Ascending aorta (tissue), 2 donors: ENCODE results near the gene DIAPH2. TPM values are rescaled to one million over a fixed set of nuclear protein-coding genes. Genes with fewer than 3 reads are reported as not detected.

ENCODE experiments used
- DNase-seq, 2 donors: peaks; one replicate each; pipeline ENCODE4 v3.0.0-alpha.2; 2019; ENCODE audit warnings: low spot score in 2 of 2
- H3K27ac ChIP-seq, 2 donors: fragments of 200-600 bp; sonication (generic); one replicate each; pipeline ENCODE4 v1.5.1; 2016 to 2017; ENCODE audit warnings: mild to moderate bottlenecking in 1 of 2
- H3K27me3 ChIP-seq: fragments of 200-600 bp; sonication (generic); one replicate; pipeline ENCODE4 v1.5.1; 2017
- H3K36me3 ChIP-seq, 2 donors: fragments of 200-600 bp; sonication (generic); one replicate each; pipeline ENCODE4 v1.5.1; 2016
- H3K4me1 ChIP-seq, 2 donors: fragments of 200-600 bp; sonication (generic); one replicate each; pipeline ENCODE4 v1.5.1; 2016 to 2017; ENCODE audit warnings: mild to moderate bottlenecking in 1 of 2
- H3K4me3 ChIP-seq, 2 donors: fragments of 200-600 bp; sonication (generic); one replicate each; pipeline ENCODE4 v1.5.1; 2016 to 2017; ENCODE audit warnings: mild to moderate bottlenecking in 1 of 2
- H3K9me3 ChIP-seq, 2 donors: fragments of 200-600 bp; sonication (generic); one replicate each; pipeline ENCODE4 v1.5.1; 2016
- intact Hi-C: fragments of 100-400 bp; cut with DNase I; formaldehyde crosslinking; loops from one replicate; pipeline ENCODE4 v1.15.1; 2023
- total RNA-seq: library from RNA; depleted of rRNA; stranded (reverse); fragments of >200 nt; gene quantifications from one replicate; pipeline ENCODE4 v1.1.0, GENCODE V29; 2016
- TF ChIP-seq, protein P1 (sequence below), 3 experiments: fragments of 200-600 bp in 2 of 3; fragments of 450-650 bp in 1 of 3; sonication (generic) in 2 of 3; IDR thresholded peaks; one replicate each; pipeline ENCODE4 v1.5.1; 2016 to 2019; ENCODE audit warnings: antibody characterized with exemption in 3 of 3, mild to moderate bottlenecking in 1 of 3, moderate library complexity in 1 of 3

Gene DIAPH2
- total RNA-seq, 1 donor from 2014 or later, result 27.9 TPM

DNA sequence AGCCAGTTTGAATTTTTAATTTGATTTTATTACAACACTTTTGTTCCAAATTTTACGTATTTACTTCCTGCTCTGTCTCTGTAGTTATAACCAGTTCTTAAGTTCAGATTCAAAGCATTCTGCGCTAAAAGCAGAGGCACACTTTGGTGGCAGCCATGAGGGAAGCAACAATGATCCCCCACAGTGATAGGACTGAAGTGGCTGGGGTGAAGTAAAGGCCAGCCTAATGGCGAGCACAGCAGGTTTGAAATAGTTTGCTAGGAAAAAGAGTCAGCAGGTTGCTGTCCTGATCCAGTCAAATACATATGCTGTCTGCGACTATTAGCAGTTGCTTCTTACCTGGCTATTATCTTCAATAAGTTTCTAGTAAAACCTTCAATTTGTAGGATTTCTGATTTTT lies 375.4 kb downstream of the DIAPH2 start:
- Histone ChIP-seq H3K9me3 (no peaks in the 10 kb centered on the region), H3K4me3 (no peak overlapping the region), H3K27ac (no peak overlapping the region), H3K4me1 (no peaks in the 10 kb centered on the region), H3K27me3 (no peaks in the 10 kb centered on the region), H3K36me3 (no peaks in the 10 kb centered on the region)
- DNase-seq, result no peak
- intact Hi-C loops, result no loop called here
- TF ChIP-seq, protein P1, sequence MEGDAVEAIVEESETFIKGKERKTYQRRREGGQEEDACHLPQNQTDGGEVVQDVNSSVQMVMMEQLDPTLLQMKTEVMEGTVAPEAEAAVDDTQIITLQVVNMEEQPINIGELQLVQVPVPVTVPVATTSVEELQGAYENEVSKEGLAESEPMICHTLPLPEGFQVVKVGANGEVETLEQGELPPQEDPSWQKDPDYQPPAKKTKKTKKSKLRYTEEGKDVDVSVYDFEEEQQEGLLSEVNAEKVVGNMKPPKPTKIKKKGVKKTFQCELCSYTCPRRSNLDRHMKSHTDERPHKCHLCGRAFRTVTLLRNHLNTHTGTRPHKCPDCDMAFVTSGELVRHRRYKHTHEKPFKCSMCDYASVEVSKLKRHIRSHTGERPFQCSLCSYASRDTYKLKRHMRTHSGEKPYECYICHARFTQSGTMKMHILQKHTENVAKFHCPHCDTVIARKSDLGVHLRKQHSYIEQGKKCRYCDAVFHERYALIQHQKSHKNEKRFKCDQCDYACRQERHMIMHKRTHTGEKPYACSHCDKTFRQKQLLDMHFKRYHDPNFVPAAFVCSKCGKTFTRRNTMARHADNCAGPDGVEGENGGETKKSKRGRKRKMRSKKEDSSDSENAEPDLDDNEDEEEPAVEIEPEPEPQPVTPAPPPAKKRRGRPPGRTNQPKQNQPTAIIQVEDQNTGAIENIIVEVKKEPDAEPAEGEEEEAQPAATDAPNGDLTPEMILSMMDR (IDR thresholded peaks at IDR 0.05), result no peak

- TF ChIP-seq, protein P1 (IDR thresholded peaks at IDR 0.05), result no peak
- no peaks in the 10 kb centered on the region for H3K36me3 ChIP-seq
- DNase-seq, result no peak
- H3K4me1 ChIP-seq, result no peaks in the 10 kb centered on the region
- no peak overlapping the region for H3K27ac ChIP-seq
- intact Hi-C loops, result no loop called here
- no peak overlapping the region for H3K4me3 ChIP-seq
- H3K9me3 ChIP-seq, result no peaks in the 10 kb centered on the region
- H3K27me3 ChIP-seq, result no peaks in the 10 kb centered on the region
Measured at GRCh38 chrX:97065066-97065465, 380.4 kb downstream of the DIAPH2 start.

GRCh38 chrX:97065973-97066372 lies 381.3 kb downstream of the DIAPH2 start:
- H3K4me1 ChIP-seq, result no peaks in the 10 kb centered on the region
- H3K9me3 ChIP-seq, result no peaks in the 10 kb centered on the region
- H3K27ac ChIP-seq, result no peak overlapping the region
- H3K36me3 ChIP-seq, result no peaks in the 10 kb centered on the region
- TF ChIP-seq, protein P1 (IDR thresholded peaks at IDR 0.05), result no peak
- H3K4me3 ChIP-seq, result no peak overlapping the region
- H3K27me3 ChIP-seq, result no peaks in the 10 kb centered on the region
- no peak for DNase-seq
- intact Hi-C loops, result no loop called here

GRCh38 chrX:97066381-97066780 lies 381.7 kb downstream of the DIAPH2 start:
- no peak overlapping the region for H3K27ac ChIP-seq
- no peak overlapping the region for H3K4me3 ChIP-seq
- no peaks in the 10 kb centered on the region for H3K4me1 ChIP-seq
- no peak for DNase-seq
- H3K27me3 ChIP-seq, result no peaks in the 10 kb centered on the region
- H3K36me3 ChIP-seq, result no peaks in the 10 kb centered on the region
- TF ChIP-seq, protein P1 (IDR thresholded peaks at IDR 0.05), result no peak
- intact Hi-C loops, result no loop called here
- no peaks in the 10 kb centered on the region for H3K9me3 ChIP-seq

DNA sequence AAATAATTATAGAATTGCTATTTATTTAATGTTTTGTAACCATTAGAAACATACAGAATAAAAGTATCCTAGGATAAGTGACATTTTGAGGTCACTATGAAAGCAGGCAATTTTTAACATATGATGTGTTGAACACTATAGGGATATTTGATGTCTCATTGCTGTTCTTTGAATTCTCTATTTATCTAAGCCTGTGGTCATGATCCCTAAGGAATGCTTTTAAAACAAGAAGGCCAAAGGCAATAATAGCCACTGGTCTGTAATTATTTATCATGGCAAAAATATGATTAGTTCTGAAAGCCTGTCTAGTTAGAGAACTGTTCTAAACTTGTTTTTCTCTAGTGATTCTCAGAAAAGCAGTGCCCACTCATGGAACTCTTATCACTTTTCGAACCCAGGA lies 385.7 kb downstream of the DIAPH2 start:
- Histone ChIP-seq H3K27ac (no peak overlapping the region), H3K4me1 (no peaks in the 10 kb centered on the region), H3K4me3 (no peak overlapping the region), H3K27me3 (no peaks in the 10 kb centered on the region), H3K9me3 (no peaks in the 10 kb centered on the region), H3K36me3 (no peaks in the 10 kb centered on the region)
- DNase-seq, result no peak
- TF ChIP-seq, protein P1 (IDR thresholded peaks at IDR 0.05), result no peak
- intact Hi-C loops, result no loop called here

GRCh38 chrX:97074400-97074799 lies 389.8 kb downstream of the DIAPH2 start:
- TF ChIP-seq, protein P1 (IDR thresholded peaks at IDR 0.05), result no peak
- Histone ChIP-seq H3K4me3 (no peak overlapping the region), H3K27me3 (no peaks in the 10 kb centered on the region), H3K9me3 (no peaks in the 10 kb centered on the region), H3K27ac (no peak overlapping the region), H3K4me1 (no peaks in the 10 kb centered on the region), H3K36me3 (no peaks in the 10 kb centered on the region)
- no peak for DNase-seq
- intact Hi-C loops, result no loop called here
